GM12878 (cell line): ENCODE measurements around the gene NR1I2. TPM values are rescaled to one million over a fixed set of nuclear protein-coding genes. Genes with fewer than 3 reads are reported as not detected.

Experiments used
- ATAC-seq: fragments of 200-7000 bp; cut with Tn5 transposase; 3 replicates; pipeline ENCODE4 v1.9.1; 2020; ENCODE audit warnings: mild to moderate bottlenecking, moderate library complexity
- BruUV-seq: library from RNA; stranded (reverse); fragments of 400-500 nt; replicated peaks from 2 replicates; lab custom pipeline; 2021; lab: Mats Ljungman, UMichigan
- CTCF ChIA-PET: fragments of 300-600 bp; sonication (Branson Sonifier 250); formaldehyde crosslinking; extraction: SDS; loops from one replicate; lab custom pipeline; 2021; ENCODE audit warnings: inconsistent platforms; lab: Yijun Ruan, JAX
- POLR2A ChIA-PET: fragments of 350-600 bp; formaldehyde crosslinking; extraction: SDS; loops from one replicate; lab custom pipeline; 2021; ENCODE audit warnings: inconsistent platforms; lab: Charles Lee
- RAD21 ChIA-PET: fragments of 300-600 bp; sonication (Branson Sonifier 250); formaldehyde crosslinking; loops from one replicate; lab custom pipeline; 2023; ENCODE audit warnings: antibody characterized with exemption; ENCODE audit not compliant: unreplicated experiment; lab: Charles Lee
- SMC1A ChIA-PET: fragments of 300-600 bp; sonication (Branson Sonifier 250); formaldehyde crosslinking; loops from one replicate; lab custom pipeline; 2023; ENCODE audit not compliant: unreplicated experiment, uncharacterized antibody; lab: Charles Lee
- DNase-seq: peaks from one replicate; pipeline ENCODE4 v3.0.0-alpha.2; 2011; ENCODE audit warnings: low read depth, low spot score
- FAIRE-seq: peaks from 3 replicates; lab custom pipeline; 2011; peaks lifted over from hg19 to GRCh38; lab: Jason Lieb, UNC
- H2AFZ ChIP-seq: 2 replicates; pipeline ENCODE4 v1.6.0; 2011; ENCODE audit warnings: low read depth, low read length, control low read depth; ENCODE audit not compliant: control insufficient read depth
- H3K27ac ChIP-seq: 2 replicates; pipeline ENCODE4 v1.5.1; 2011; ENCODE audit warnings: control low read depth; ENCODE audit not compliant: control insufficient read depth, insufficient read depth
- H3K27me3 ChIP-seq, 2 experiments: replicated peaks in 1 of 2; 2 replicates each; pipeline versions ENCODE4 v1.6.0 to v1.6.1; 2011; ENCODE audit warnings: low read length in 1 of 2; ENCODE audit not compliant: control insufficient read depth in 2 of 2, insufficient read depth in 2 of 2
- H3K36me3 ChIP-seq, 2 experiments: 2 replicates each; pipeline ENCODE4 v1.5.1; 2011; ENCODE audit warnings: low read length in 1 of 2; ENCODE audit not compliant: control insufficient read depth in 2 of 2, insufficient read depth in 2 of 2
- H3K4me1 ChIP-seq: 2 replicates; pipeline ENCODE4 v1.6.1; 2011; ENCODE audit warnings: mild to moderate bottlenecking, low read length, moderate library complexity, mixed read lengths; ENCODE audit not compliant: control insufficient read depth, insufficient read depth
- H3K4me2 ChIP-seq: 2 replicates; pipeline ENCODE4 v1.6.0; 2011; ENCODE audit warnings: control low read depth; ENCODE audit not compliant: control insufficient read depth, insufficient read depth
- H3K4me3 ChIP-seq: fragments of 200-600 bp; sonication (generic); 2 replicates; pipeline ENCODE4 v1.5.1; 2016
- H3K79me2 ChIP-seq: 2 replicates; pipeline ENCODE4 v1.6.0; 2011; ENCODE audit warnings: low read length; ENCODE audit not compliant: control insufficient read depth, insufficient read depth
- H3K9ac ChIP-seq: 2 replicates; pipeline ENCODE4 v1.8.0; 2011; ENCODE audit warnings: low read length, control low read depth, mixed read lengths; ENCODE audit not compliant: control insufficient read depth, insufficient read depth
- H3K9me3 ChIP-seq: replicated peaks from 3 replicates; pipeline ENCODE4 v1.5.1; 2011; ENCODE audit warnings: mild to moderate bottlenecking, low read length; ENCODE audit not compliant: control insufficient read depth, insufficient read depth
- H4K20me1 ChIP-seq: 2 replicates; pipeline ENCODE4 v1.6.0; 2011; ENCODE audit not compliant: control insufficient read depth, insufficient read depth
- LARP7 ChIP-seq: fragments of 450-650 bp; IDR thresholded peaks from 2 replicates; pipeline ENCODE4 v1.6.1; 2017; ENCODE audit warnings: mild to moderate bottlenecking
- SMAD1 ChIP-seq: fragments of 450-650 bp; IDR thresholded peaks from 2 replicates; pipeline ENCODE4 v1.6.1; 2018; ENCODE audit warnings: mild to moderate bottlenecking, low read depth; ENCODE audit not compliant: partially characterized antibody
- USF1 ChIP-seq: IDR thresholded peaks from 2 replicates; pipeline ENCODE4 v1.6.1; 2011; ENCODE audit warnings: borderline replicate concordance, low read depth, mild to moderate bottlenecking, moderate library complexity, mixed read lengths, low read length; ENCODE audit not compliant: insufficient read depth; ENCODE audit errors: extremely low read length
- ZNF592 ChIP-seq: fragments of 450-650 bp; IDR thresholded peaks from 2 replicates; pipeline ENCODE4 v1.6.1; 2017; ENCODE audit warnings: mild to moderate bottlenecking, moderate library complexity
- WGBS: methylation state at CpG from one replicate; pipeline ENCODE4 v1.1.6; 2016; ENCODE audit warnings: low lambda C conversion rate; ENCODE audit not compliant: insufficient replicate concordance, insufficient coverage; ENCODE audit errors: missing lambda C conversion rate; 5-methylcytosine and 5-hydroxymethylcytosine counted together
- in situ Hi-C: fragments of 300-500 bp; cut with MboI; formaldehyde crosslinking; loops from 9 replicates; pipeline ENCODE4 v1.14.3; 2018; ENCODE audit warnings: mixed read lengths
- intact Hi-C: fragments of 100-400 bp; cut with micrococcal nuclease; formaldehyde crosslinking; loops from one replicate; pipeline ENCODE4 v1.14.2; 2022; ENCODE audit not compliant: unreplicated experiment
- polyA plus RNA-seq, 11 experiments: library from polyadenylated mRNA; depleted of rRNA in 4 of 11; unstranded in 6 of 11; stranded (reverse) in 5 of 11; fragments of >200 nt; fragmentation: Nextera tagmentation in 4 of 11; fragmentation: Illumina TruSeq in 1 of 11; extraction: Ambion mirVana in 4 of 11; extraction: Trizol in 1 of 11; gene quantifications; 1 replicate in 1 of 11; 2 replicates in 10 of 11; pipeline versions ENCODE4 v1.2.1 to v1.2.3, GENCODE V29; 2011 to 2016; ENCODE audit warnings: inconsistent platforms in 2 of 11, missing spikeins in 2 of 11, low read depth in 1 of 11
- total RNA-seq, 4 experiments: library from RNA; depleted of rRNA in 3 of 4; stranded (reverse); fragments of >200 nt in 3 of 4; fragmentation: Illumina TruSeq in 1 of 4; extraction: Trizol in 1 of 4; gene quantifications; 2 replicates each; pipeline versions ENCODE4 v1.2.1 to v1.2.3, GENCODE V29; 2013 to 2021
- TF ChIP-seq, protein P1 (sequence below): fragments of 150-350 bp; IDR thresholded peaks from 2 replicates; pipeline ENCODE4 v1.6.1; 2016; ENCODE audit warnings: low read depth, low read length

NR1I2 gene
- total and polyA plus RNA-seq, 10 of the 15 experiments (the other 5 are each of a cell fraction or from before 2014, with no cell fraction given) = 0.03 to 1.0 (median 0.39) TPM

- TF ChIP-seq, protein P1, sequence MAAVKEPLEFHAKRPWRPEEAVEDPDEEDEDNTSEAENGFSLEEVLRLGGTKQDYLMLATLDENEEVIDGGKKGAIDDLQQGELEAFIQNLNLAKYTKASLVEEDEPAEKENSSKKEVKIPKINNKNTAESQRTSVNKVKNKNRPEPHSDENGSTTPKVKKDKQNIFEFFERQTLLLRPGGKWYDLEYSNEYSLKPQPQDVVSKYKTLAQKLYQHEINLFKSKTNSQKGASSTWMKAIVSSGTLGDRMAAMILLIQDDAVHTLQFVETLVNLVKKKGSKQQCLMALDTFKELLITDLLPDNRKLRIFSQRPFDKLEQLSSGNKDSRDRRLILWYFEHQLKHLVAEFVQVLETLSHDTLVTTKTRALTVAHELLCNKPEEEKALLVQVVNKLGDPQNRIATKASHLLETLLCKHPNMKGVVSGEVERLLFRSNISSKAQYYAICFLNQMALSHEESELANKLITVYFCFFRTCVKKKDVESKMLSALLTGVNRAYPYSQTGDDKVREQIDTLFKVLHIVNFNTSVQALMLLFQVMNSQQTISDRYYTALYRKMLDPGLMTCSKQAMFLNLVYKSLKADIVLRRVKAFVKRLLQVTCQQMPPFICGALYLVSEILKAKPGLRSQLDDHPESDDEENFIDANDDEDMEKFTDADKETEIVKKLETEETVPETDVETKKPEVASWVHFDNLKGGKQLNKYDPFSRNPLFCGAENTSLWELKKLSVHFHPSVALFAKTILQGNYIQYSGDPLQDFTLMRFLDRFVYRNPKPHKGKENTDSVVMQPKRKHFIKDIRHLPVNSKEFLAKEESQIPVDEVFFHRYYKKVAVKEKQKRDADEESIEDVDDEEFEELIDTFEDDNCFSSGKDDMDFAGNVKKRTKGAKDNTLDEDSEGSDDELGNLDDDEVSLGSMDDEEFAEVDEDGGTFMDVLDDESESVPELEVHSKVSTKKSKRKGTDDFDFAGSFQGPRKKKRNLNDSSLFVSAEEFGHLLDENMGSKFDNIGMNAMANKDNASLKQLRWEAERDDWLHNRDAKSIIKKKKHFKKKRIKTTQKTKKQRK = no peak
- no peak for TF ChIP-seq USF1
- TF ChIP-seq SMAD1 = no peak
- no peak for TF ChIP-seq ZNF592
- no peak for TF ChIP-seq LARP7
- ChIA-PET POLR2A (interaction anchor here (0.6 to 2.1 kb wide), 2 partner anchors 8 to 354 kb away, joined by 3 to 5 read pairs; no protein-coding TSS in a partner anchor), CTCF (interaction anchor here (0.8 to 2.4 kb wide), 9 partner anchors 8 to 484 kb away, joined by 3 to 8 read pairs (median 4); no protein-coding TSS in a partner anchor), RAD21 (interaction anchor here (1.1 to 2.0 kb wide), 6 partner anchors 10 to 160 kb away, joined by 3 to 7 read pairs (median 4); no protein-coding TSS in a partner anchor), SMC1A (interaction anchor here (0.6 to 1.8 kb wide), 13 partner anchors 8 to 111 kb away, joined by 3 to 8 read pairs (median 3); no protein-coding TSS in a partner anchor)
- no peaks in the 10 kb centered on the region for H4K20me1 ChIP-seq
- BruUV-seq = no TSS peak
- no peaks in the 10 kb centered on the region for H3K36me3 ChIP-seq
- no peak for FAIRE-seq
- DNase-seq = no peak
- H3K4me2 ChIP-seq = no peak overlapping the region
- in situ Hi-C loops (no loop called here), intact Hi-C loops (no loop called here)
- H3K79me2 ChIP-seq = no peaks in the 10 kb centered on the region
- no peak overlapping the region for H2AFZ ChIP-seq
- peaks cover 3% of the 10 kb centered on the region; the same call in 1 of the 2 replicates for H3K4me1 ChIP-seq
- no peak overlapping the region for H3K27ac ChIP-seq
- H3K27me3 ChIP-seq = no peaks in the 10 kb centered on the region
- no peak overlapping the region for H3K4me3 ChIP-seq
- no peaks in the 10 kb centered on the region for H3K9me3 ChIP-seq
- ATAC-seq = no peak; the same call in 2 of the 3 replicates
- 64% methylated on average over 5 of the region's 5 CpGs for WGBS
- no peak overlapping the region for H3K9ac ChIP-seq
These were observed 40.0 kb upstream of the NR1I2 start for GRCh38 chr3:119741657-119742590.
